Ishikawa (cell line): ENCODE measurements around the gene ZC3H6.

ENCODE experiments used
- CEBPB ChIP-seq: IDR thresholded peaks from 2 replicates; pipeline ENCODE4 v1.6.1; 2012
- CREB1 ChIP-seq: IDR thresholded peaks from 2 replicates; pipeline ENCODE4 v1.6.1; 2012; ENCODE audit warnings: low read depth
- EGR1 ChIP-seq: IDR thresholded peaks from 2 replicates; pipeline ENCODE4 v1.6.1; 2012
- EP300 ChIP-seq: IDR thresholded peaks from 2 replicates; pipeline ENCODE4 v1.6.1; 2012; ENCODE audit warnings: borderline replicate concordance
- FOXM1 ChIP-seq: IDR thresholded peaks from 2 replicates; pipeline ENCODE4 v1.6.1; 2012; ENCODE audit warnings: low read depth, borderline replicate concordance
- MAX ChIP-seq: IDR thresholded peaks from 2 replicates; pipeline ENCODE4 v1.6.1; 2012
- NFIC ChIP-seq: IDR thresholded peaks from 2 replicates; pipeline ENCODE4 v1.6.1; 2012
- RAD21 ChIP-seq: IDR thresholded peaks from 2 replicates; pipeline ENCODE4 v1.6.1; 2012; ENCODE audit warnings: low read depth
- REST ChIP-seq: IDR thresholded peaks from 2 replicates; pipeline ENCODE4 v1.6.1; 2012; ENCODE audit warnings: low read depth, mild to moderate bottlenecking
- TAF1 ChIP-seq: IDR thresholded peaks from 2 replicates; pipeline ENCODE4 v1.6.1; 2012; ENCODE audit warnings: low read depth, mild to moderate bottlenecking
- TCF12 ChIP-seq: IDR thresholded peaks from 2 replicates; pipeline ENCODE4 v1.6.1; 2012; ENCODE audit warnings: low read depth
- TEAD4 ChIP-seq: IDR thresholded peaks from 2 replicates; pipeline ENCODE4 v1.6.1; 2012
- USF1 ChIP-seq: IDR thresholded peaks from 2 replicates; pipeline ENCODE4 v1.6.1; 2012
- YY1 ChIP-seq: IDR thresholded peaks from 2 replicates; pipeline ENCODE4 v1.6.1; 2012; ENCODE audit warnings: low read depth
- ZBTB7A ChIP-seq: IDR thresholded peaks from 2 replicates; pipeline ENCODE4 v1.6.1; 2012; ENCODE audit warnings: low read depth

Gene ZC3H6

GRCh38 chr2:112340475-112341267 lies 65.3 kb downstream of the ZC3H6 start:
- TF ChIP-seq TAF1 = no peak
- no peak for TF ChIP-seq CREB1
- no peak for TF ChIP-seq YY1
- no peak for TF ChIP-seq RAD21
- TF ChIP-seq EGR1 = no peak
- no peak for TF ChIP-seq NFIC
- no peak for TF ChIP-seq USF1
- TF ChIP-seq TCF12 = no peak
- no peak for TF ChIP-seq CEBPB
- TF ChIP-seq ZBTB7A = no peak
- no peak for TF ChIP-seq MAX
- TF ChIP-seq FOXM1 = no peak
- no peak for TF ChIP-seq TEAD4
- no peak for TF ChIP-seq EP300

GRCh38 chr2:112342067-112342550 lies 66.7 kb downstream of the ZC3H6 start:
- no peak for TF ChIP-seq CEBPB
- TF ChIP-seq NFIC = no peak
- TF ChIP-seq RAD21 = no peak
- TF ChIP-seq CREB1 = no peak
- no peak for TF ChIP-seq REST
- TF ChIP-seq USF1 = no peak
- TF ChIP-seq EGR1 = no peak
- no peak for TF ChIP-seq ZBTB7A
- no peak for TF ChIP-seq YY1
- no peak for TF ChIP-seq MAX
- no peak for TF ChIP-seq TCF12
- TF ChIP-seq TAF1 = no peak

GRCh38 chr2:112343827-112344585 lies 68.6 kb downstream of the ZC3H6 start:
- TF ChIP-seq CREB1 = no peak
- TF ChIP-seq YY1 = no peak
- no peak for TF ChIP-seq CEBPB
- no peak for TF ChIP-seq ZBTB7A
- no peak for TF ChIP-seq USF1
- no peak for TF ChIP-seq RAD21
- no peak for TF ChIP-seq MAX
- TF ChIP-seq REST = no peak
- TF ChIP-seq EP300 = no peak
- TF ChIP-seq EGR1 = no peak
- no peak for TF ChIP-seq TAF1
